Thyroid gland (tissue), 4 donors: Measurements from ENCODE around the gene JAG1.

Source experiments
- CTCF ChIP-seq, 6 experiments: fragments of 200-600 bp in 3 of 6; fragments of 450-650 bp in 3 of 6; sonication (generic) in 3 of 6; IDR thresholded peaks; one replicate each; pipeline ENCODE4 v1.5.1; 2016 to 2019; ENCODE audit warnings: antibody characterized with exemption in 6 of 6, mild to moderate bottlenecking in 2 of 6, inconsistent platforms in 1 of 6, moderate library complexity in 1 of 6
- POLR2A ChIP-seq, 2 donors: fragments of 450-650 bp; IDR thresholded peaks; one replicate each; pipeline ENCODE4 v1.6.1; 2017; ENCODE audit warnings: antibody characterized with exemption in 2 of 2, mild to moderate bottlenecking in 2 of 2, moderate library complexity in 1 of 2

DNA sequence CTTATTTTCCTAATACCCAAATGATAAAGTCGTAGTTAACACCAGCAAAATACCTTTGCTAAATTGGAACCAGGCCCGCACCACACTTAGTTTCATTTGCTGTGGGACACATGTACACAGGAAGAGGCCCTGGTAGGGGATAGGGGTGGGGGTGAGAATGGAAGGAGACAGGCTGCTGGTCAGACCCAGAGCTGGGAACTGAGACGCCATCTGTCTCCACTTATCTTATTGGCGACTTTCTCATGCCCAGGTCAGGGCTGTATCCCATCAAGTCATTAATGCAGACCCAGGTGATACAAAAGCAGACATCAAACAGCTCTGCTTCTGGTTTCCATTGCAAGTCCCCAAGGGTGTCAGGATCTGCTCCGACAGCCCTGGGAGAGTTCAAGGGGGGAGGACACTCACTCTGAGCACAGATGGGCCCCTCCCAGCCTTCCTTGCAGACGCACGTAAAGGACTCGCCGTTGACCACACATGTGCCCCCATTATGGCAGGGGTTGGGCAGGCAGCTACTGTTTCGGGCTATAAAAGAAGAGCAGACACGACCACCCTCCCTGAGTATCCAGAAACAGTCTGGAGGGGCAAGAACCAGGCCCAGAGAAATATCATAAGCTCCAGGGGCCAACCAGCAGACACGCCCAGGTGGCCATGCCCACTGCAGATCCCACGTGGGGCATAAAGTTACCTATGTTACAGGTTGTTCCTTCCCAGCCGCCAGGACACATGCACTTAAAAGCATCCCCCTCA, 29.2 kb downstream of the JAG1 start:
- TF ChIP-seq CTCF (IDR thresholded peaks at IDR 0.05) (no peak), POLR2A (IDR thresholded peaks at IDR 0.05) (no peak)
